H9 (cell line): Measurements from ENCODE around the gene ZNF705A. TPM values are rescaled to one million over a fixed set of nuclear protein-coding genes. Genes with fewer than 3 reads are reported as not detected.
"Not testable (repeated sequence)": the region's sequence is repeated elsewhere in the genome, so short reads cannot be mapped to it uniquely, and the experiment has no call there.

Source experiments
- DNase-seq: peaks from one replicate; pipeline ENCODE4 v3.0.0-alpha.2; 2017
- H2AFZ ChIP-seq: one replicate; pipeline ENCODE4 v1.6.1; 2013; ENCODE audit warnings: mild to moderate bottlenecking, low read length, control low read depth, moderate library complexity
- H2AK5ac ChIP-seq: 2 replicates; pipeline ENCODE4 v1.6.1; 2013; ENCODE audit warnings: low read length, control low read depth, mixed read lengths; ENCODE audit not compliant: insufficient read length
- H2BK120ac ChIP-seq: one replicate; pipeline ENCODE4 v1.6.1; 2013; ENCODE audit warnings: low read depth, mild to moderate bottlenecking, low read length, control low read depth, inconsistent platforms; ENCODE audit not compliant: poor library complexity, severe bottlenecking
- H2BK12ac ChIP-seq: 2 replicates; pipeline ENCODE4 v1.6.1; 2013; ENCODE audit warnings: low read length, control low read depth, mixed read lengths, low read depth; ENCODE audit not compliant: insufficient read length
- H2BK15ac ChIP-seq: 2 replicates; pipeline ENCODE4 v1.6.1; 2013; ENCODE audit warnings: low read depth, low read length, control low read depth
- H2BK20ac ChIP-seq: one replicate; pipeline ENCODE4 v1.6.1; 2013; ENCODE audit warnings: low read depth, mild to moderate bottlenecking, low read length, control low read depth, inconsistent platforms; ENCODE audit not compliant: poor library complexity, severe bottlenecking
- H2BK5ac ChIP-seq: 2 replicates; pipeline ENCODE4 v1.6.1; 2013; ENCODE audit warnings: low read length, control low read depth, mixed read lengths; ENCODE audit not compliant: insufficient read length
- H3K14ac ChIP-seq: 2 replicates; pipeline ENCODE4 v1.6.1; 2013; ENCODE audit warnings: low read length, control low read depth; ENCODE audit not compliant: insufficient read depth
- H3K18ac ChIP-seq: 2 replicates; pipeline ENCODE4 v1.6.1; 2013; ENCODE audit warnings: low read depth, mild to moderate bottlenecking, mixed read lengths, low read length, control low read depth; ENCODE audit not compliant: insufficient read length
- H3K23ac ChIP-seq: 2 replicates; pipeline ENCODE4 v1.6.1; 2013; ENCODE audit warnings: low read length, control low read depth, mixed read lengths, low read depth; ENCODE audit not compliant: insufficient read length
- H3K23me2 ChIP-seq: 2 replicates; pipeline ENCODE4 v1.6.1; 2013; ENCODE audit warnings: low read depth, mild to moderate bottlenecking, mixed read lengths, low read length, control low read depth; ENCODE audit not compliant: insufficient read length, poor library complexity, severe bottlenecking
- H3K27ac ChIP-seq: 2 replicates; pipeline ENCODE4 v1.5.1; 2013; ENCODE audit warnings: low read length, control low read depth, mixed read lengths, low read depth; ENCODE audit not compliant: insufficient read length
- H3K27me3 ChIP-seq: 2 replicates; pipeline ENCODE4 v1.6.1; 2013; ENCODE audit warnings: low read length, control low read depth, inconsistent platforms; ENCODE audit not compliant: insufficient read depth
- H3K4ac ChIP-seq: 2 replicates; pipeline ENCODE4 v1.6.1; 2013; ENCODE audit warnings: low read depth, mild to moderate bottlenecking, control low read depth, inconsistent platforms, low read length, moderate library complexity
- H3K4me1 ChIP-seq: 2 replicates; pipeline ENCODE4 v1.6.1; 2013; ENCODE audit warnings: low read length, control low read depth, inconsistent platforms; ENCODE audit not compliant: insufficient read depth
- H3K4me2 ChIP-seq: 2 replicates; pipeline ENCODE4 v1.6.1; 2013; ENCODE audit warnings: low read length, control low read depth, mixed read lengths; ENCODE audit not compliant: insufficient read length, insufficient read depth
- H3K56ac ChIP-seq: 2 replicates; pipeline ENCODE4 v1.6.1; 2013; ENCODE audit warnings: low read depth, mild to moderate bottlenecking, mixed read lengths, low read length, control low read depth; ENCODE audit not compliant: insufficient read length
- H3K79me1 ChIP-seq: 2 replicates; pipeline ENCODE4 v1.6.1; 2013; ENCODE audit warnings: low read depth, mild to moderate bottlenecking, moderate library complexity, low read length, control low read depth, inconsistent platforms; ENCODE audit not compliant: insufficient read depth, poor library complexity, severe bottlenecking
- H3K79me2 ChIP-seq: 2 replicates; pipeline ENCODE4 v1.6.1; 2013; ENCODE audit warnings: low read length, control low read depth, inconsistent platforms; ENCODE audit not compliant: insufficient read depth
- H3K9ac ChIP-seq: 2 replicates; pipeline ENCODE4 v1.6.1; 2013; ENCODE audit warnings: low read length, control low read depth, mixed read lengths; ENCODE audit not compliant: insufficient read length; ENCODE audit errors: extremely low read depth
- H3K9me3 ChIP-seq: one replicate; pipeline ENCODE4 v1.6.1; 2013; ENCODE audit warnings: low read depth, low read length, inconsistent platforms; ENCODE audit not compliant: control insufficient read depth
- H3T11ph ChIP-seq: one replicate; pipeline ENCODE4 v1.6.1; 2013; ENCODE audit warnings: mild to moderate bottlenecking, low read length, control low read depth, inconsistent platforms
- H4K20me1 ChIP-seq: one replicate; pipeline ENCODE4 v1.6.1; 2013; ENCODE audit not compliant: control insufficient read depth, insufficient read length, insufficient read depth
- H4K5ac ChIP-seq: 2 replicates; pipeline ENCODE4 v1.6.1; 2013; ENCODE audit warnings: low read depth, mild to moderate bottlenecking, mixed read lengths, low read length, control low read depth; ENCODE audit not compliant: insufficient read length
- H4K8ac ChIP-seq: replicated peaks from 2 replicates; pipeline ENCODE4 v1.6.1; 2013; ENCODE audit warnings: low read length, control low read depth, mixed read lengths, low read depth; ENCODE audit not compliant: insufficient read length
- H4K91ac ChIP-seq: 2 replicates; pipeline ENCODE4 v1.6.1; 2013; ENCODE audit warnings: low read depth, mild to moderate bottlenecking, moderate library complexity, mixed read lengths, low read length, control low read depth; ENCODE audit not compliant: insufficient read length
- H3K27ac Mint-ChIP-seq, 3 experiments: 2 replicates in 2 of 3; 3 replicates in 1 of 3; pipeline ENCODE4 v1.8.0; 2020 to 2021; ENCODE audit warnings: mixed read lengths in 3 of 3, mild to moderate bottlenecking in 1 of 3, moderate library complexity in 1 of 3
- H3K27me3 Mint-ChIP-seq: 2 replicates; pipeline ENCODE4 v1.8.0; 2021; ENCODE audit warnings: low read depth, mild to moderate bottlenecking, moderate library complexity, mixed read lengths
- H3K36me3 Mint-ChIP-seq, 3 experiments: 2 replicates in 2 of 3; 3 replicates in 1 of 3; pipeline ENCODE4 v1.8.0; 2020 to 2021; ENCODE audit warnings: low read depth in 3 of 3, mixed read lengths in 3 of 3; ENCODE audit not compliant: insufficient read depth in 1 of 3
- H3K4me1 Mint-ChIP-seq, 2 experiments: 2 replicates each; pipeline ENCODE4 v1.8.0; 2020; ENCODE audit warnings: mixed read lengths in 2 of 2
- H3K4me3 Mint-ChIP-seq, 2 experiments: 2 replicates in 1 of 2; 3 replicates in 1 of 2; pipeline ENCODE4 v1.8.0; 2020 to 2021; ENCODE audit warnings: mild to moderate bottlenecking in 2 of 2, mixed read lengths in 2 of 2, moderate library complexity in 1 of 2
- H3K9me3 Mint-ChIP-seq, 2 experiments: 2 replicates in 1 of 2; 3 replicates in 1 of 2; pipeline ENCODE4 v1.8.0; 2020; ENCODE audit warnings: mild to moderate bottlenecking in 2 of 2, mixed read lengths in 2 of 2, moderate library complexity in 1 of 2
- CTCF ChIP-seq: fragments of 200-600 bp; sonication (generic); conservative IDR thresholded peaks from 3 replicates; pipeline ENCODE4 v1.8.0; 2021; ENCODE audit warnings: antibody characterized with exemption, mild to moderate bottlenecking
- WGBS: extraction: QIAGEN DNeasy Blood & Tissue Kit; methylation state at CpG from one replicate; pipeline ENCODE4 v1.1.7; 2013; ENCODE audit warnings: missing lambda C conversion rate, low lambda C conversion rate, mixed read lengths; ENCODE audit not compliant: insufficient read length; ENCODE audit errors: extremely low coverage; 5-methylcytosine and 5-hydroxymethylcytosine counted together
- total RNA-seq: library from RNA; stranded (reverse); gene quantifications from 2 replicates; pipeline ENCODE4 v1.2.1, GENCODE V29; 2021

Gene ZNF705A
- total RNA-seq, 1 experiment from 2014 or later = not detected

- no peak overlapping the region for H3K9ac ChIP-seq
- Mint-ChIP-seq H3K4me1 (no peaks in the 10 kb centered on the region), H3K9me3 (peaks cover 6 to 9% of the 10 kb centered on the region in 2 experiments; a peak in 4 of 5 replicates), H3K27me3 (peaks cover 2% of the 10 kb centered on the region), H3K4me3 (no peak overlapping the region), H3K36me3 (peaks cover 4 to 9% (median 7%) of the 10 kb centered on the region in 3 experiments), H3K27ac (no peak overlapping the region)
- no peak overlapping the region for H3T11ph ChIP-seq
- no peak overlapping the region for H2BK20ac ChIP-seq
- peak overlapping the region; percentile 62 for H2AFZ ChIP-seq
- H3K9me3 ChIP-seq = no peaks in the 10 kb centered on the region
- H4K5ac ChIP-seq = no peak overlapping the region
- no peak overlapping the region for H3K4ac ChIP-seq
- H3K79me2 ChIP-seq = no peaks in the 10 kb centered on the region
- WGBS = no CpG with 5 or more reads among the region's 3 CpGs
- no peaks in the 10 kb centered on the region for H3K4me1 ChIP-seq
- no peaks in the 10 kb centered on the region for H4K20me1 ChIP-seq
- H3K23ac ChIP-seq = no peak overlapping the region
- no peak overlapping the region for H3K56ac ChIP-seq
- peak; percentile 99 for TF ChIP-seq CTCF
- no peak overlapping the region for H4K91ac ChIP-seq
- no peak overlapping the region for H2BK5ac ChIP-seq
- H4K8ac ChIP-seq = no peak overlapping the region
- H2BK120ac ChIP-seq = no peak overlapping the region
- no peak overlapping the region for H2AK5ac ChIP-seq
- no peak overlapping the region for H2BK12ac ChIP-seq
- H3K23me2 ChIP-seq = no peaks in the 10 kb centered on the region
- H3K18ac ChIP-seq = no peak overlapping the region
- no peak overlapping the region for H3K14ac ChIP-seq
- no peak overlapping the region for H3K4me2 ChIP-seq
- no peak overlapping the region for H3K27ac ChIP-seq
- no peak overlapping the region for H2BK15ac ChIP-seq
- H3K27me3 ChIP-seq = no peaks in the 10 kb centered on the region
- no peaks in the 10 kb centered on the region for H3K79me1 ChIP-seq
- peak; percentile 77 for DNase-seq
Measured at GRCh38 chr12:8108808-8109398, 47.9 kb upstream of the ZNF705A start.

GRCh38 chr12:8113117-8113516, 43.7 kb upstream of the ZNF705A start:
- H3K18ac ChIP-seq, H2AFZ ChIP-seq, H2BK20ac ChIP-seq, H3K27ac ChIP-seq, H3K4me2 ChIP-seq, H3K23me2 ChIP-seq, H4K8ac ChIP-seq, H3K9ac ChIP-seq, H4K20me1 ChIP-seq, DNase-seq, H3T11ph ChIP-seq, H3K36me3 Mint-ChIP-seq, H3K4me1 ChIP-seq, H4K91ac ChIP-seq, H3K79me1 ChIP-seq, H3K79me2 ChIP-seq, H3K27me3 ChIP-seq, H2AK5ac ChIP-seq, H2BK120ac ChIP-seq, H4K5ac ChIP-seq, H3K27me3 Mint-ChIP-seq, H2BK5ac ChIP-seq, H3K9me3 Mint-ChIP-seq, H3K23ac ChIP-seq, H3K14ac ChIP-seq, H3K4me3 Mint-ChIP-seq, H3K4me1 Mint-ChIP-seq, H3K9me3 ChIP-seq, H3K56ac ChIP-seq, H3K27ac Mint-ChIP-seq, H2BK12ac ChIP-seq, H3K4ac ChIP-seq, H2BK15ac ChIP-seq: not testable (repeated sequence)
- no CpG with 5 or more reads among the region's 4 CpGs for WGBS
